Measurements from ENCODE around the gene NR4A3.

DNA sequence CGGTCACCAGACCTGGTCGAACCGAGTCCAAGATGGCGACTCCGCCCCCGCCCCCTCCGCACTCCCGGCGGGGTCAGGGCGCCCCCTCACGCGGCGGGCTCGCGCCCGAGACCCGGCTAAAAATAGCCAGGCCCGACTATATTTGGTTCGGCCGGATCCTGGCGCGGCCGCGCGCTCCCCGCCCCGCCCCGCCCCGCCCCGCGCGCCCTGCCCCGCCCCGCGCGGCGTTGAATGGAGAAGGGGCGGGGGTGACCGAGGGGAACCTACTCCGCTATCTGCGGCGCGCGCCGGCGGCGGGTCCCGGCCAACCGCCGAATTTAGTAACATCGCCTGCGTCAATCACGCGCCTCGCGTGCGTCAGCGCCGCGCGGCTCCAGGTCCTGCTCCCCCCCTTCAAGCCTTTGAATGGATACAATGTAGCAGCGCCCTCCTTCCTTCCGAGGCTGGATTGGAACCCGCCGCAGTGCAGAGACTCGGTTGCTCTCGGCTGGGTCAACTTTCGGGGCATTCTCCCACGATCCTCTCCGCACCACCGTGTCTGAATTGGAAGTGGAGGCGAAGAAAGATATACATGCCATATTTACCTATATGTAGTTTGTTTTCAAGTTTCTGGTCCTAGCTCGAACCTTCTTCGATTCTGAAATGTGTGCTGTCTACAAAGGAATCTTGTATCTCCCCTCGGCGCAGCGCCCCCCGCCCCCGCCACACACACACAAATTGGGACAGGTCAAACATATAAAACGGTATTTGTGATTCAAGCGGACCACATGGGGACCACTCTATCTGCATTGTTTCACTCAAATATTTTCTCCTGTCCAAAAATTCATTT, 1.6 kb upstream of the NR4A3 start:
- TF ChIP-seq POLR2A (IDR thresholded peaks at IDR 0.05) (peak in 1 of 2 donors; percentile 13), CTCF (IDR thresholded peaks at IDR 0.05) (no peak)

Measured in Peyer's patch (tissue), 4 donors.